GM21528 (cell line): Measurements from ENCODE around the gene STYXL2.

ENCODE experiments used
- ATAC-seq: cut with Tn5 transposase; IDR thresholded peaks from one replicate; pipeline ENCODE4 v1.9.1; 2021; ENCODE audit warnings: mild to moderate bottlenecking, moderate library complexity; ENCODE audit not compliant: unreplicated experiment, low FRiP score

Gene STYXL2

GRCh38 chr1:167105271-167106118 is 11.6 kb downstream of the STYXL2 start:
- ATAC-seq = no peak

GRCh38 chr1:167106119-167106461 is 12.2 kb downstream of the STYXL2 start:
- ATAC-seq = no peak

- ATAC-seq = no peak
Measured at GRCh38 chr1:167107456-167107855, 13.6 kb downstream of the STYXL2 start.

GRCh38 chr1:167109125-167109524 is 15.2 kb downstream of the STYXL2 start:
- no peak for ATAC-seq

GRCh38 chr1:167110586-167110985 is 16.7 kb downstream of the STYXL2 start:
- ATAC-seq = no peak

- no peak for ATAC-seq
Measured at GRCh38 chr1:167111868-167112709, 18.2 kb downstream of the STYXL2 start.

GRCh38 chr1:167114725-167115124 is 20.9 kb downstream of the STYXL2 start:
- ATAC-seq = no peak

GRCh38 chr1:167115655-167116054 is 21.8 kb downstream of the STYXL2 start:
- no peak for ATAC-seq

- no peak for ATAC-seq
Measured at GRCh38 chr1:167116174-167116573, 22.3 kb downstream of the STYXL2 start.

- ATAC-seq = no peak
Measured at GRCh38 chr1:167117225-167117624, 23.4 kb downstream of the STYXL2 start.

GRCh38 chr1:167118188-167118587 is 24.3 kb downstream of the STYXL2 start:
- no peak for ATAC-seq

- ATAC-seq = no peak
Measured at GRCh38 chr1:167119696-167120095, 25.8 kb downstream of the STYXL2 start.

- ATAC-seq = no peak
Measured at GRCh38 chr1:167120899-167121298, 27.0 kb downstream of the STYXL2 start.

GRCh38 chr1:167121375-167122120 is 27.7 kb downstream of the STYXL2 start:
- ATAC-seq = no peak

- no peak for ATAC-seq
Measured at GRCh38 chr1:167122121-167122480, 28.2 kb downstream of the STYXL2 start.

GRCh38 chr1:167122568-167122967 is 28.7 kb downstream of the STYXL2 start:
- no peak for ATAC-seq

- no peak for ATAC-seq
Measured at GRCh38 chr1:167126317-167126716, 32.4 kb downstream of the STYXL2 start.

- ATAC-seq = no peak
Measured at GRCh38 chr1:167126811-167127210, 32.9 kb downstream of the STYXL2 start.

GRCh38 chr1:167127236-167127635 is 33.4 kb downstream of the STYXL2 start:
- no peak for ATAC-seq

GRCh38 chr1:167127661-167128060 is 33.8 kb downstream of the STYXL2 start:
- no peak for ATAC-seq
